Sigmoid colon (tissue), 3 donors: ENCODE measurements around the gene SSTR4.

ENCODE experiments used
- POLR2A ChIP-seq, 2 donors: fragments of 450-650 bp; IDR thresholded peaks; one replicate each; pipeline ENCODE4 v1.6.1; 2016; ENCODE audit warnings: antibody characterized with exemption in 2 of 2, mild to moderate bottlenecking in 2 of 2, moderate library complexity in 2 of 2
- TF ChIP-seq, protein P1 (sequence below), 4 experiments: fragments of 450-650 bp in 3 of 4; fragments of 200-600 bp in 1 of 4; IDR thresholded peaks; one replicate each; pipeline ENCODE4 v1.5.1; 2016 to 2019; ENCODE audit warnings: antibody characterized with exemption in 4 of 4, mild to moderate bottlenecking in 3 of 4, moderate library complexity in 2 of 4

DNA sequence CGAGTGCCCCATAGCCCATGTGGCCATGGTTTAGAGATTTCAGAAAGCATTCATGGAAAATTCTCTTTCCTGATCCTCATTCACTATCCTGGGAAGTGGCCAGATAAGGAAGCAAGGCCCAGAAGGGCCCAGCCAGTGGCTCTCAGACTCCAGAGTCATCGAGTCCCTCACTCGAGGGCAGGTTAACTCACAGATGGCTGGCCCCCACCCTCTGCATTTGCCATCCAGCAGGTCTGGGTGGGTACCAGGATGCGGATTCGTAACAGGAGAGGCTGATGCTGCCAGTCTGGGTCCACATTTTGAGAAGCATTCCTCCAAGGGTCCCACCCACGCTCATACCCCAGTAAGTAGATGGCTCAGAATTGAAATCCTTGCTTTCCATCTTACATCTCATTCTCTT, 3.8 kb upstream of the SSTR4 start:
- TF ChIP-seq, protein P1, sequence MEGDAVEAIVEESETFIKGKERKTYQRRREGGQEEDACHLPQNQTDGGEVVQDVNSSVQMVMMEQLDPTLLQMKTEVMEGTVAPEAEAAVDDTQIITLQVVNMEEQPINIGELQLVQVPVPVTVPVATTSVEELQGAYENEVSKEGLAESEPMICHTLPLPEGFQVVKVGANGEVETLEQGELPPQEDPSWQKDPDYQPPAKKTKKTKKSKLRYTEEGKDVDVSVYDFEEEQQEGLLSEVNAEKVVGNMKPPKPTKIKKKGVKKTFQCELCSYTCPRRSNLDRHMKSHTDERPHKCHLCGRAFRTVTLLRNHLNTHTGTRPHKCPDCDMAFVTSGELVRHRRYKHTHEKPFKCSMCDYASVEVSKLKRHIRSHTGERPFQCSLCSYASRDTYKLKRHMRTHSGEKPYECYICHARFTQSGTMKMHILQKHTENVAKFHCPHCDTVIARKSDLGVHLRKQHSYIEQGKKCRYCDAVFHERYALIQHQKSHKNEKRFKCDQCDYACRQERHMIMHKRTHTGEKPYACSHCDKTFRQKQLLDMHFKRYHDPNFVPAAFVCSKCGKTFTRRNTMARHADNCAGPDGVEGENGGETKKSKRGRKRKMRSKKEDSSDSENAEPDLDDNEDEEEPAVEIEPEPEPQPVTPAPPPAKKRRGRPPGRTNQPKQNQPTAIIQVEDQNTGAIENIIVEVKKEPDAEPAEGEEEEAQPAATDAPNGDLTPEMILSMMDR (IDR thresholded peaks at IDR 0.05), result no peak
- TF ChIP-seq POLR2A (IDR thresholded peaks at IDR 0.05), result no peak
